ENCODE results near the gene TTC39A. TPM values are rescaled to one million over a fixed set of nuclear protein-coding genes. Genes with fewer than 3 reads are reported as not detected.

The TTC39A gene
- total RNA-seq, 1 donor: 0.43 TPM

- no peak for DNase-seq (ENCODE audit: low read depth)
- H3K4me3 ChIP-seq (ENCODE audit: low read depth, low read length): no peak overlapping the region
- TF ChIP-seq, protein P1, sequence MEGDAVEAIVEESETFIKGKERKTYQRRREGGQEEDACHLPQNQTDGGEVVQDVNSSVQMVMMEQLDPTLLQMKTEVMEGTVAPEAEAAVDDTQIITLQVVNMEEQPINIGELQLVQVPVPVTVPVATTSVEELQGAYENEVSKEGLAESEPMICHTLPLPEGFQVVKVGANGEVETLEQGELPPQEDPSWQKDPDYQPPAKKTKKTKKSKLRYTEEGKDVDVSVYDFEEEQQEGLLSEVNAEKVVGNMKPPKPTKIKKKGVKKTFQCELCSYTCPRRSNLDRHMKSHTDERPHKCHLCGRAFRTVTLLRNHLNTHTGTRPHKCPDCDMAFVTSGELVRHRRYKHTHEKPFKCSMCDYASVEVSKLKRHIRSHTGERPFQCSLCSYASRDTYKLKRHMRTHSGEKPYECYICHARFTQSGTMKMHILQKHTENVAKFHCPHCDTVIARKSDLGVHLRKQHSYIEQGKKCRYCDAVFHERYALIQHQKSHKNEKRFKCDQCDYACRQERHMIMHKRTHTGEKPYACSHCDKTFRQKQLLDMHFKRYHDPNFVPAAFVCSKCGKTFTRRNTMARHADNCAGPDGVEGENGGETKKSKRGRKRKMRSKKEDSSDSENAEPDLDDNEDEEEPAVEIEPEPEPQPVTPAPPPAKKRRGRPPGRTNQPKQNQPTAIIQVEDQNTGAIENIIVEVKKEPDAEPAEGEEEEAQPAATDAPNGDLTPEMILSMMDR (IDR thresholded peaks at IDR 0.05; ENCODE audit: insufficient read depth, low read depth, low read length): no peak
Measured at GRCh38 chr1:51316846-51317120, 13.6 kb downstream of the TTC39A start.

DNA sequence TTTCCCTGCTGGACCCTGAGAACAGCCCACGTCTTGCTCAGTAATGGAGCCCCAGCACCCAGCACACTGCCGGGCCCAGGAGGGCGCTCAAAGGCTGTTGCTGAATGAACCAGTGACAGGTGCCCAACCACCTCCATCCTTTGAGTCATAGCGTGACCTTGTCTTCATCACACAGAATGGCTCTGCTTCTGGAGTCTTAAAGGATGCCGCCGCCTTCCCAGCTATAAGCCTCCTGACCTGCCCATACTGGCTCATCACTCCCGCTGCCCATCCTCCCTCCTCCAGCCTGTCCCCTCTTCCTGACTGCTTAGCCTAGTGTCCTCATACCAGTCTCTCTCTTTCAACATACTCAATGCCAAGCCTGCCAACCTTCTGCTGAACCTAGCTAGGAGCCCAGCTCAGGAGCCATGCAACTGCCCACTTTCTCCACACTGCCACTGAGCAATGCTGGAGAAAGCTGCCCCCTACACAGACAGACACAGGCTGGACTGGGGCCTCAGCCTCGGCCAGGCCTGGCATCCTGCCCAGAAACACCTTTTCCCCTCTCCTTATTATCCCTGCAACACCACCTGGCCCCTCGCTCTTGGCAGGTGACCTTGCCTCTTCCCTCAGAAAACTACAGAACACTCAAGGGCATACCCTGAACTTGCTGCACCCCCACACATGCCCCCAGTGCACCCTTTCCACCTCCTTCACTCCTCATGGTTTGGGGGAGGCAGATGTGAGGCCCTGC lies 14.1 kb downstream of the TTC39A start:
- H3K4me3 ChIP-seq (ENCODE audit: low read depth, low read length): no peak overlapping the region
- DNase-seq (ENCODE audit: low read depth): no peak
- TF ChIP-seq, protein P1 (IDR thresholded peaks at IDR 0.05; ENCODE audit: insufficient read depth, low read depth, low read length): no peak

DNA sequence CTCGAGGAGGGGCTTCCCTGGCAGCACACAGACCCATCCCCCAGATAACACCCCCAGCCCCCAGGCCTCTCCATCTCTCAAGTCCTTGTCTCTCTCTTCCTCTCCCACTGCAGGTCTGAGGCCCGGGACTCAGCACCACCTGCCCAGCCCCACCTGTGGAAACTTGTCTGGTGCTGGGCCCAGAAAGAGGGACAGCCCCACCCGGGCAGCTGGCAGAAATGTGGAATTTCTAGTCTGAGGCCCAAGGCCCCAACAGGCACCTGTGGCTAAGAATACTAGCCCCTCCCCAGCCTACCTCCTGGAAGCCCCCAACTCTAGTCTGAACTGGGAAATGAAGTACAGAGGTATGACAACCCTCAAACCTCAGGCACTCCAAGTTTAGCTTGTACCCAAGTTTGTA lies 15.4 kb downstream of the TTC39A start:
- no peak overlapping the region for H3K4me3 ChIP-seq (ENCODE audit: low read depth, low read length)
- DNase-seq (ENCODE audit: low read depth): no peak
- TF ChIP-seq, protein P1 (IDR thresholded peaks at IDR 0.05; ENCODE audit: insufficient read depth, low read depth, low read length): no peak

DNA sequence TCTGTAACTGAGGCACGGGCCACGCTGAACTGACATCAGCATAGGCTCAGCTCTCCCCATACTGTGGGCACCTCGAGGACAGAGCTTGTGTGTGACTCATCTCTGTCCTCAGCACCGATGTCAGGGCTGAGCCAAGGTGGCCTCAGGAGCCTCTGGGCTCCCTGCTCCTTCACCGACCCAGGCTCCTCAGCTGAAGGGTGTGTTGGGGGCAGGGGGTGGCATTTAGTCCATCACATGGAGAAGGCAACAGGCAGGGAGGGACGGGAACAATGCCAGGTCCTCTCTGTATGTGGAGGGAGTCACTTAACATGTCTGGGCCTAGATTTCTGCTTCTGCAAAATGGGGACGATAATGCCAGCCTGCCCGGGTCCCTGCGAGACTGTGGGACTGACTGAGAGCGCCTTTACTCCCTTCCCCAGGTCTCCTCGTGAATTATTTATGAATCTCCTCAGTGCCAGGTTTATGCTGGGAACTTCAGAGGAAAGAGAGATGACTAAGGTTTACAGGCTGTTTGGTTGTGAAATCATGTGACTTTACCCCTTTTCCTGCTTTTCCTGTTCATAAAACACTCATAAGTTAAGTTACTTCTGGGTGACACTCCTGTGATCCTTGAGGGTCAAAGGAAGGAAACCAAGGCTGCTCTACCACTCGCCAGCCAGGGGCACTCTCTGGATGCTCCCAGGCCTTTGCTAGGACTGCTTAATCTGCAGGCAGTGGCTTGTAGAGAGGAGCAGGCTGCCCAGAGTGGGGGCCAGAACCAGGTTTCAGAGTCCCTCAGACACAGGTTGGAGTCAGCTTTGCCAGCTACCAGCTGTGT lies 16.2 kb downstream of the TTC39A start:
- H3K4me3 ChIP-seq (ENCODE audit: low read depth, low read length): no peak overlapping the region
- TF ChIP-seq, protein P1 (IDR thresholded peaks at IDR 0.05; ENCODE audit: insufficient read depth, low read depth, low read length): no peak
- peak; percentile 85 for DNase-seq (ENCODE audit: low read depth)

DNA sequence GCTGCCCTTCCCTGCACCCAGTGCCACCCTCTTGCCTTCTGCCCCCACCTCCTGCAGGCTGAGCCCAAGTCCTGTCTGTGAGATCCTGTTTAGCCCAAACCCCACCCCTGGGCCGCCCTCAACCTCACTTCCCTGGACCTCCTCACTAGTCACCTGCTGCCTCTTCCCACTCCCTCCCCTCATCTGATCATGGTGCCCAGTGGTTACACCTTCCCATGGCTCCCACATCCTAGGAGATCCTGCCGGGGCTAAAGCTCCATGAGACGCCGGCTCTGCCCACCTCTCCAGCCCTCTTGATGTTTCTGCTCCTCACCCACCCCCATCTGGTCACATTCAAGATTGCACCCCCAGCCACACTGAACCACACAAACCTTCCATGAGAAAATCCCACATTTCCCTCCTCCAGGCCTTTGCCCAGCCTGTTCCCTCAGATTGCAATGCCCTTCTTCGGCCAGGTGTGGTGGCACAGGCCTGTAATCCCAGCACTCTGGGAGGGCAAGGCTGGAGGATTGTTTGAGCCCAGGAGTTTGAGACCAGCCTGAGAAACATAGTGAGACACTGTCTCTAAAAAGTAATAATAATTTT lies 17.0 kb downstream of the TTC39A start:
- TF ChIP-seq, protein P1 (IDR thresholded peaks at IDR 0.05; ENCODE audit: insufficient read depth, low read depth, low read length): peak; percentile 8
- H3K4me3 ChIP-seq (ENCODE audit: low read depth, low read length): no peak overlapping the region
- no peak for DNase-seq (ENCODE audit: low read depth)

GRCh38 chr1:51312718-51313117 lies 17.6 kb downstream of the TTC39A start:
- no peak for DNase-seq (ENCODE audit: low read depth)
- TF ChIP-seq, protein P1 (IDR thresholded peaks at IDR 0.05; ENCODE audit: insufficient read depth, low read depth, low read length): no peak
- H3K4me3 ChIP-seq (ENCODE audit: low read depth, low read length): no peak overlapping the region

Data from fibroblast of villous mesenchyme (primary cell).